Bronchial epithelial cell (primary cell): ENCODE data around the gene ATP10D. TPM values are rescaled to one million over a fixed set of nuclear protein-coding genes. Genes with fewer than 3 reads are reported as not detected.

Experiments used
- DNase-seq: peaks from one replicate; pipeline ENCODE4 v3.0.0-alpha.2; 2010; ENCODE audit warnings: low read depth
- FAIRE-seq: peaks from 2 replicates; lab custom pipeline; 2011; peaks lifted over from hg19 to GRCh38; lab: Jason Lieb, UNC
- H3K27me3 ChIP-seq: 2 replicates; pipeline ENCODE4 v1.5.1; 2011; ENCODE audit warnings: low read length; ENCODE audit not compliant: control insufficient read depth, insufficient read depth
- H3K36me3 ChIP-seq: 2 replicates; pipeline ENCODE4 v1.5.1; 2011; ENCODE audit warnings: low read length; ENCODE audit not compliant: control insufficient read depth, insufficient read depth
- H3K4me3 ChIP-seq: 2 replicates; pipeline ENCODE4 v1.5.1; 2011; ENCODE audit warnings: mild to moderate bottlenecking, low read depth, low read length, control low read depth
- CTCF ChIP-seq: IDR thresholded peaks from 2 replicates; pipeline ENCODE4 v1.5.1; 2011; ENCODE audit warnings: mild to moderate bottlenecking, moderate library complexity, low read length, control low read depth, inconsistent platforms; ENCODE audit not compliant: insufficient read depth, severe bottlenecking
- total RNA-seq: library from RNA; depleted of rRNA; stranded (reverse); fragments of >200 nt; gene quantifications from 2 replicates; pipeline ENCODE4 v1.2.1, GENCODE V29; 2014

The ATP10D gene
- total RNA-seq, 1 donor from 2014 or later, result 20.0 TPM

DNA sequence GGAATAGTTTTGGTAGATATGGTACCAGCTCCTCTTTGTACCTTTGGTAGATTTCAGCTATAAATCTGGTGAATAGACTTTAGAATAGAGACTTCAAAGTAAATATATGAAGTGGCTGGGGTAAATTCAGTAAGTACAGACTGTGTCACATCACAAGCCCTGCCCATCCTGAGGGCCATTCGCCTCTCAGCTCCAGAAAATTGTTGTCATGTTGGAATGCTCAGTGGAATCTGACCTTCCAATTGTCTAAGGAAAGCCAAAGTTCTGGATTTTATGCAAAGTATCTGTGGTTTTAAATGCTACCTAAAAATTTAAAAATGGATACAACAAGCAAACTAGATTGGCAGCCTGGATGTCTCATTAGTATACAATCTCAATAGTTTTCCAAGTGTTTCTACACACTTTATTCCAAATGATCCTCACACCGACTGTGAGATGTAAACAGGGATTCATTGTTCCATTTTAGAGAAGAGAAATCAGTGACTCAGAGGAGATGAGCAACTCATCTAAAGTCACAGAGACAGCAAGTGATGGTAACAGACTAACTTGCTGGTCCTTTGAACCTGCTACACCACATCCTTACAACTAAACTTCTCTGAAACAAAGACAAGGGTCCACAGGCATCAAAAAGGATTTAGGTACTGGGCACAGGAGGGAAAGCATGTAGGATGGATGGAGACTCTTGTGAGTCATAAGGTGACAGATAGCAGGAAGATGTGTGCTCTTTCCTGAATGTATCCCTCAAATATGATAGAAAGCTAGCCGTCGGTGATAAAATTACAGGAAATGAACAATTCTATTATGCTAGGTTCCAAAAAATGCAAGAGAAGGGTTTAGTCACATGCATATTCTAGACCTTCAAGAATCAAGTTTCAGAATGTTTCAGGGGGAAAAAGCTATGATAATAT, 127.3 kb downstream of the ATP10D start:
- FAIRE-seq (no peak), DNase-seq (no peak)
- no peak for TF ChIP-seq CTCF
- Histone ChIP-seq H3K27me3 (no peaks in the 10 kb centered on the region), H3K36me3 (no peaks in the 10 kb centered on the region), H3K4me3 (no peak overlapping the region)

DNA sequence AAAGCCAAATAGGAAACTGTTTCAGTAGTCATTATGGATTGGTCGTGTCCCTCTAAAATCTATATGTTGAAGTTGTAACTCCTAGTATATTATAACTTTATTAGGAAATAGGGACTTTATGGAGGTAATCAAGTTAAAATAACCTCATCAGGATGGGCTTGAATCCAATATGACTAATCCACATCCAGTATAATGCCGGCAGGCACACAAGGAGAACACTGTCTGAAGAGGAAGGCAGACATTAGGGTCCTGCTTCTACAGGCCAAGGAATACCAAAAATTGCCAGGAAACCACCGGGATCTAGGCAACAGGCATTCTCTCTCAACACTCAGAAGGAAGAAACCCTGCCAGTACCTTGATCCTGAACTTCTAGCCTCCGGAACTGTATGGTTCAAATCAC, 130.3 kb downstream of the ATP10D start:
- FAIRE-seq, result no peak
- H3K36me3 ChIP-seq, result no peaks in the 10 kb centered on the region
- peak; percentile 26 for DNase-seq
- TF ChIP-seq CTCF, result no peak
- H3K4me3 ChIP-seq, result no peak overlapping the region
- no peaks in the 10 kb centered on the region for H3K27me3 ChIP-seq

DNA sequence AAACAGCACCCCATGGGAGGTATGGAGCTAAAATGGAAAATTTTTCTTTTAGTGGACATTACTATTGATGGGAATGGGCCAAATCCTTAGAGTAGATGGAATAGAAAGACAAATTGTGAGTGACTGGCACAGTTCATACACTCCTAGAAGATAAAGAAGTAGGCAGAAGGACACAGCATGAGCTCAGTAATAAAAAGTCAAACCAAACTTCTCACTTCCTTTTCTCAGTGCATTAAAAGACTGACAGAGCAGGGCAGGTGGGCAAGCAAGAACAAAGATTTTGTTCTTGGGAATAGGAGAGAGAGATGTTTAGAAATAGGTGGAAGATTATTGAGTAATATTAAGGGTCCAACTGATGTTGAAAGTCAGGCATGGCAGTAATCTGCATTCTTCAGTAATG, 132.5 kb downstream of the ATP10D start:
- Histone ChIP-seq H3K4me3 (no peak overlapping the region), H3K27me3 (no peaks in the 10 kb centered on the region), H3K36me3 (no peaks in the 10 kb centered on the region)
- FAIRE-seq (no peak), DNase-seq (no peak)
- no peak for TF ChIP-seq CTCF

GRCh38 chr4:47619691-47620090, 134.6 kb downstream of the ATP10D start:
- Histone ChIP-seq H3K4me3 (no peak overlapping the region), H3K36me3 (no peaks in the 10 kb centered on the region), H3K27me3 (no peaks in the 10 kb centered on the region)
- no peak for DNase-seq
- TF ChIP-seq CTCF, result no peak
- FAIRE-seq, result no peak

GRCh38 chr4:47621181-47621580, 136.1 kb downstream of the ATP10D start:
- DNase-seq (no peak), FAIRE-seq (peak; percentile 79)
- H3K4me3 ChIP-seq, result no peak overlapping the region
- no peaks in the 10 kb centered on the region for H3K27me3 ChIP-seq
- no peak for TF ChIP-seq CTCF
- H3K36me3 ChIP-seq, result no peaks in the 10 kb centered on the region
